HG02642 (cell line): Measurements from ENCODE around the gene RNF32.

ENCODE experiments used
- ATAC-seq: cut with Tn5 transposase; IDR thresholded peaks from one replicate; pipeline ENCODE4 v1.9.1; 2021; ENCODE audit warnings: mild to moderate bottlenecking; ENCODE audit not compliant: unreplicated experiment, poor library complexity

The RNF32 gene

GRCh38 chr7:156722043-156722826 is 81.7 kb downstream of the RNF32 start:
- ATAC-seq = no peak

- ATAC-seq = no peak
These were observed 84.5 kb downstream of the RNF32 start for GRCh38 chr7:156725073-156725472.

- no peak for ATAC-seq
These were observed 85.4 kb downstream of the RNF32 start for GRCh38 chr7:156725936-156726335.
